TTC549 (cell line): ENCODE results near the gene SYT14.
A peak's percentile ranks its signal among the peaks of the same experiment; 100 is the strongest.
"Not testable (repeated sequence)": the region's sequence is repeated elsewhere in the genome, so short reads cannot be mapped to it uniquely, and the experiment has no call there.

Experiments
- FAIRE-seq: peaks from 2 replicates; lab custom pipeline; 2012; peaks lifted over from hg19 to GRCh38; lab: Jason Lieb, UNC

Gene SYT14

GRCh38 chr1:209945377-209945776, 7.4 kb downstream of the SYT14 start:
- FAIRE-seq: no peak

GRCh38 chr1:209948155-209948554, 10.1 kb downstream of the SYT14 start:
- FAIRE-seq: no peak

- no peak for FAIRE-seq
These were observed 18.1 kb downstream of the SYT14 start for GRCh38 chr1:209956116-209956515.

- FAIRE-seq: no peak
These were observed 21.6 kb downstream of the SYT14 start for GRCh38 chr1:209959623-209960022.

- FAIRE-seq: no peak
These were observed 22.9 kb downstream of the SYT14 start for GRCh38 chr1:209960926-209961325.

GRCh38 chr1:209962388-209962787, 24.4 kb downstream of the SYT14 start:
- FAIRE-seq: no peak

- no peak for FAIRE-seq
These were observed 24.8 kb downstream of the SYT14 start for GRCh38 chr1:209962856-209963255.

GRCh38 chr1:209965996-209966395, 28.0 kb downstream of the SYT14 start:
- FAIRE-seq: no peak

GRCh38 chr1:209978721-209979120, 40.7 kb downstream of the SYT14 start:
- not testable (repeated sequence) for FAIRE-seq

- no peak for FAIRE-seq
These were observed 45.9 kb downstream of the SYT14 start for GRCh38 chr1:209983953-209984352.

- no peak for FAIRE-seq
These were observed 47.0 kb downstream of the SYT14 start for GRCh38 chr1:209985002-209985401.

- no peak for FAIRE-seq
These were observed 50.7 kb downstream of the SYT14 start for GRCh38 chr1:209988706-209989105.

- FAIRE-seq: peak; percentile 98
These were observed 51.5 kb downstream of the SYT14 start for GRCh38 chr1:209989525-209989924.

GRCh38 chr1:209993061-209993830, 55.2 kb downstream of the SYT14 start:
- no peak for FAIRE-seq

GRCh38 chr1:209996348-209996747, 58.3 kb downstream of the SYT14 start:
- FAIRE-seq: no peak

GRCh38 chr1:209999005-209999404, 61.0 kb downstream of the SYT14 start:
- no peak for FAIRE-seq

- FAIRE-seq: no peak
These were observed 63.7 kb downstream of the SYT14 start for GRCh38 chr1:210001751-210002150.

GRCh38 chr1:210003501-210003900, 65.5 kb downstream of the SYT14 start:
- FAIRE-seq: no peak

GRCh38 chr1:210010161-210010560, 72.1 kb downstream of the SYT14 start:
- FAIRE-seq: no peak

- no peak for FAIRE-seq
These were observed 83.3 kb downstream of the SYT14 start for GRCh38 chr1:210021145-210021860.

GRCh38 chr1:210022044-210022443, 84.0 kb downstream of the SYT14 start:
- FAIRE-seq: no peak

- FAIRE-seq: no peak
These were observed 86.3 kb downstream of the SYT14 start for GRCh38 chr1:210024282-210024681.

GRCh38 chr1:210024996-210025395, 87.0 kb downstream of the SYT14 start:
- FAIRE-seq: no peak

- peak; percentile 76 for FAIRE-seq
These were observed 87.9 kb downstream of the SYT14 start for GRCh38 chr1:210025870-210026269.
